HG03460 (cell line): ENCODE results near the gene CIAPIN1.

Source experiments
- ATAC-seq: cut with Tn5 transposase; IDR thresholded peaks from one replicate; pipeline ENCODE4 v1.9.1; 2021; ENCODE audit not compliant: unreplicated experiment

The CIAPIN1 gene

DNA sequence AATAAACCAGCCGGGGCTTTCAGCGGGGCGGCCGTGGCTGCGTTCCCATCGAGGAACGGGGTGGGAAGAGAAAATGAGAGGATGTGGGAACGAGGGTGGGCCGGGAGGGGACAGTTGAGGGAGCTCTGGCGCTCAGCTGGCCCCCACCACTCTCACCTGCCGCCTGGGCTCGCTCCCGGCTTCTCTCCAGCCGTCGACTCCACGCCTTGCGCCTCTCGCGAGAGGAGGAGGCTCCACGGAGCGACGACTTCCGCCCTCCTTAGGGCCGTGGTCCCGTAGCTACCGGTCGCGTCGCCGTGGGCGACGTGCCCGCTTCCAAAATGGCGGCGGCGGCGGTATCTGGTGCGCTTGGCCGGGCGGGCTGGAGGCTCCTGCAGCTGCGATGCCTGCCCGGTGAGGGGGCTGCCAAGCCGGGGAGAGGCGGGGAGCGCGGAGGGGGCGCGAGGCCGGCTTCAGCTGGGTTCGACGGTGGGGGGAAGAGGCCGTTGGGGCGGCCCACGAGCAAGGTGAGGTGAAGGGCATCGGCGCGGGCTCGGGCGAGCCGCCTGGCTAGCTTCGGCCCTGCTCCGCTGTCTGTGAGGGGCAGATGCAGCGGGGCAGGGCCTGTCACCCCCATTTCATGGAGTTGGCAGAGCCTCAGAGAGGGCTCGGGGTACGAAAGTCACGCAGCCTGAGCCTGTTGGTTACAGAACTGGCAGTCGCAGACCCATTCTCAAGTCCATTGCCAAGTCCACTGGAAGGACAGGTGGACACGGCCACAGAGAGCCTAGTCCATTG, at the start of gene CIAPIN1, which contains the start of gene COQ9:
TSS of gene CIAPIN1 (minus strand) at position 200 of the 777 bp plus-strand sequence. CDS start 6,457 bp downstream, outside the sequence.
TSS of gene COQ9 (plus strand) at position 294 of the 777 bp plus-strand sequence. CDS start at position 321, 27 bp downstream.
- ATAC-seq = peak; percentile 97

DNA sequence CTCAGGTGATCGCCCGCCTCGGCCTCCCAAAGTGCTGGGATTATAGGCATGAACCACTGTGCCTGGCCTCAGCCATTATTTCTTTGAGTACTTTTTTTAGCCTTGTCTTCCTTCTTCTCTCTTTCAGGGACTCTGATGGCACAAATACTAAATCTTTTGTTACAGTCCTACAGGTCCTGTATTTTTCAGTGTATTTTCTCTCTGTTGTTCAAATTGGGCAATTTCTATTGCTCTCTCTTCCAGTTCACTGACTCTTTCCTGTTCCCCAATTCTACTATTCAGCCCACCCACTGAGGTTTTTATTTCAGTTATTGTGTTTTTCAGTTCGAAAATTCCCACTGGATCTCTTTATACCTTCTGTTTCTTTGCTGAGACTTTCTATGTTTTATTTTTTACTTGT, 46.6 kb upstream of the CIAPIN1 start:
- no peak for ATAC-seq

DNA sequence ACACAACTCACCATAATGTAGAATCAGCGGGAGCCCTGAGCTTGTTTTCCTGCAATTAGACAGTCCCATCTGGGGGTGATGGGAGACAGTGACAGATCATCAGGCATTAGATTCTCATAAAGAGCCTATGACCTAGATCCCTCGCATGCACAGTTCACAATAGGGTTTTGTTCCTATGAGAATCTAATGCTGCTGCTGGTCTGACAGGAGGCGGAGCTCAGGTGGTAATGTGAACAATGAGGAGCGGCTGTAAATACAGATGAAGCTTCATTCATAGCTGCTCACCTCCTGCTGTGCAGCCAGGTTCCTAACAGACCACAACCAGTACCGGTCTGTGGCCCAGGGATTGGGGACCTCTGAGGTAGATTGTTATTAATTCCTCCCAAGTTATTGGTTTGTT, 42.0 kb upstream of the CIAPIN1 start:
- ATAC-seq = no peak

DNA sequence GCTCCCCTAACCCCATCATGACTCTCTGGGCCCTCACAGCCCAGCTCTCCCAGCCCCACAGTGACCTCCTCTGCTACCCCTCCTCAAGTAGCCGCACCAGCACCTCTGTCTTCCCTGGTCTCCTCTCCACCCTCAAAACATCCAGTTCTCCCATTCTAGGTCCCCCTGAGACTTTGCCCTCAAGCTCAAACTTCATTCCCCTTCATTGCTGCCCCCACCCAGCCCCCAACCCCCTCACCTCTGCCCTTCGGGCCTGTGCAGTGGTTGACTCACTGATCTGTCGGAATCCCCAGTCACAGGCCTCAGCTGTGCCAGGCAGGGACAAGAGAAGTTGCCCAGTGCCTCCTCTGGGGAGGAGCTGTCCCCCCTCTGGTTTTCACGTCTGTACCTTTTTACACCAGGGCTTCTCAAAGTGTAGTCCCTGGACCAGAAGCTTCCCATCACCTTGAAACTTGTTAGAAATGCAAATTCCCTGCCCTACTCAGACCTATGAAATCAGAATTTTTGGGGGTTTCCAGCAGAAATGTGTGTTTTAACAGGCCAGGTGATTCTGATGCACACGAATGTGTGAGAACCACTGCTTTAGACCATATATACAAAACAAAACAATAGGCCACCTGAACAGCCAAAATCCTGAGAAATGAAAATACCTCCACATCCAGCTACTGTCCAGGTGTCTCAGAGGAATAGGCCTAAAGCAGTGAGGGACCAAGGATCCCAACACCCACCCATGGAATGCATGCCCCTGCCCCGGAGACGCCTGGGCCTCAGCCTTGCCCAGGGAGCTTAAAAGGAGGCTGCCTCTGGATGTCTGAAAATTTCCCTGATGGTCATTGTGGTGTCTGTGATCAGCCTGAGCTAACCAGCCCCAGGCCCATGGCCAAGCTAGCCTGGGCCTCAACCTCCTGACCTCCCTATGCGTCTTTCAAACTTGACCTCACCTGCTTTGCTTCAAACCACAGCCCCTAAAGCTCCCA, 40.0 kb upstream of the CIAPIN1 start:
- ATAC-seq = no peak

DNA sequence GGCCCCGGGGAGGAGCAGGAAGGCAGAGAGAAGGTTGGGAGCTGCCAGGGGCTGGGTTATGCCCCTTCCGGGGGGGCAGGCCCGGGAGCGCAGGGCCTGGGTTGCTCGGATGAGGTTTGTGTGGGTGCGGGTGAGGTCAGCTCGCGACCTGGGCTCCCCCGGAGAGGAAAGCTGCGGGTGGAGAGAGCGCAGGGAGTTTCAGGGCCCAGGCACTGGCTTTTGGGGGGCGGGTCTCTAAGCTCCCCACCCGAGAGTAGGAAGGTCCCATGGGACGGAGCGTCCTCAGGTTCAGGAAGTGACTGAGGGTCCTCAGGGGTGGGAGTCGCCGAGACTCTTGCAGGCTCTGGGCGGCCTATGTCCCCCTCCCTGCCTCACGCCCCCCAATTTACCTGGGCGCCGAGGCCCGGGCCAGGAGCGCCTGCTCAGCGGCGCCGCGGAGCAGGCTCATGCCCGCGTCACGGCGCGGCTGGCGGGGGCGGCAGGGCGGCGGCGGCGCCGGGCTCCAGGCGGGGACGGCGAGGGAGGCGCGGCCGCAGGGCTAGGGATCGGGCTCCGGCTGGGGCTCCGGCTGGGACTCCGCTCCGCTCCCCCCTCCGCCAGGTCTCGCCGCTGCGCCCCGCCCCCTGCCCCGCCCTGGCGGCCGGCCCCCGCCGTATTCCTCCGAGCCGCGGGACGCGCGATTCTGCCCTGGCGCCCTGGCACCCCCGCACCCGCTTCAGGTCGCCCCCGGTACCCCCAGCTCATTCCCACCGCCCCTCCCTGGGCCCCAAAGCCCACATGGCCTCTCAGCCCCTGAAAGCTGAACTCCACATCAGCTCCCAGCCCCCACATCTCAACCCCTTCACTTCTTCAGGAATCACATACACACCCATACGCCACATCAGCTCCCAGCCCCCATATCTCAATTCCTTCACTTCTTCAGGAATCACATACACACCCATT, 39.0 kb upstream of the CIAPIN1 start, which contains the start of gene DOK4:
TSS of gene DOK4 (minus strand) at position 578 of the 942 bp plus-strand sequence. CDS start 6,986 bp downstream, outside the sequence.
- ATAC-seq = peak; percentile 88

DNA sequence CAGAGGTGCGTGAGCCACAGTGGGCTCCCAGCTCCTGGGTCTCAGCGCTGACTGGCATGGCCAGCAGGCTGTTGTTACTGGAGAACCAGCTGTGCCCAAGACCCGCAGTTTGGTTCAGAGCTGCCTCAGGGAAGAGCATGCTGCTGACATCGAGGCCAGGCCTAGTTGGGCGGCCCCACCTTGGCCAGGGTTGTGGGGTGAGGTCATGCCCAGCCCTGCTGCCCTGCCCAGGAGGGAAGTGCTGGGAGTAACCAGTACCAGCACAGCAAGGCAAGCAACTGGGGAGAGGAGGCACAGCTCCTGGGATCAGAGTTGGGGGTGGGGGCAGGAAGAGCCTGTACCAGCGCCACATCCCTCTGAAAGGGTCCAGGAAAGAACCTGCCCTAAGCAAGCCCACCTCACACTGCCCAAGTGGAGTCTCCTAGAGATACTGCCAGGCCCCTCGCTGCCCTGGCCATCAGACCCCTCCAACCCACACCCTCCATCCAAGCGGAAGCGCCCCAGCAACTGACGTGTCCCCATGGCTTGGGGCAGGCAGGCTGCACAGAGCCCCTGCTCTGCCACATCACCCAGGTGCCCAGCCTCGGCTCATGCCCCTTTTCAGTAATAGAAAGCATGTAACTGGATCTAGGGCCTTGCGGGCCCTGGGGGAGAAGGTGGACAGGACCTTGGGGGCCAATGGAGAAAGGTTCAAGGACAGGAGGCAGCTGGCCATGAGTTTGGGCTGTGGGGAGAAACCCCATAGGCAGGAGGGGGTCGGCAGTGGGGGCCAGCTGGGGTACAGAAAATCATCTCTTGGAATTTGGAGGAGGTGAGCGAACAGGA, 38.1 kb upstream of the CIAPIN1 start:
- no peak for ATAC-seq

DNA sequence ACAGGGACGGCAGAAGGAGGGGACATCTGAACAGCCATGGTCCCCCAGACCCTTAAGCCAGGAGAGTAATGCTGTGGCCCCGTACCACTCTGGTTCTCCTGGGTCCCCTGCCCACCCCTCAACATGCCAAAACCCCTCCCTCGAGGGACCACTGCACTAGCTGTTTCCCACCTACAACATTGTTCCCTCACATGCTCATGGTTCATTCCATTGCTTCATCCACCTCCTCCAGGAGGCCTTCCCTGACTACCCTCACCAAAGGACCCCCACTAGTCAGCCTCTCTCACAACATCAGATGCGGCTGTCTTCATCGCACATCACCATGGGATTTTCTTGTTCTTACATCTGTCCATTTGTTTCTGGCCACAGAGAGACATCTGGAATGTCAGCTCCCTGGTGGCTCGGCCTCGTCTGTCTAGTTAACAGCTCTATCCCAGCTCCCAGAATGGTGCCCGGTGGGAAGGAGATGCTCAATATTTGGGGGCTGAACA, 37.4 kb upstream of the CIAPIN1 start:
- ATAC-seq = no peak

DNA sequence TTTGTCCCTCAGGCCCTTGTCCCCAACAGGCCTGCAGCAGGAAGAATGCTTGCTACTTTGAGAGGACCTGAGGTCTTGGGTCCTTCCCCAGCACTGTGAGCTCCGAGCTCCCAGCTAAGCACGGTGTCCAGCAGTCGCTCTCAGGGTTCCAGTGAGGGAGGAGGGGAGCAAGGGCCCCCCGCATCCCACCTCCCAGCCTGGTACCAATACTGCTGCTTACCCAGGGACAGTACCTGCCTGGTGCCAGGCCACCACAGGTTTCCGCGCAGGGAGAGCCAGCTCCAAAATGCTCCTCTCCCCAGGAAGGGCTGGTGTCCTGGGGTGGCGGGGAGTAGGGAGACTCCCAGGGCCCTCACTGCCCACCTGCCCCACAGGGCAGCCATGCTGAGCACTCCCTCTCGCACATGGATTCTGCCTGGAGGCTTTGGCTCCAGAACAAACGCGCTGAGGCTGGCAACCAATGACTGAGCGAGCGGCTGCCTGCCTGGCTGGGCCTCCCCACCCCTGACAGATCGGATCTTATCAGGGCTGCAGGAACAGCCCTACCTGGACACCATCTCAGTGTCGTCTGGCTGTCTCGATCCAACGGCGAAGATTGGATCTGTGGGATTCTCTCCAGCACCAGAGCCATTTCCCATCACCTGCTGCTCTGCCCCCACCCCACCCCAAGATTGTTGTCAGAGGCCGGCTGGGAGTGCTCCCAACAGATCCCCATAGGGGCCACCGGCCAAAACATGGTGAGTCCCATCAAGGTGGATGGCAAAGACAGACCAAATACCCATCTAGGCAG, 36.7 kb upstream of the CIAPIN1 start:
- no peak for ATAC-seq

DNA sequence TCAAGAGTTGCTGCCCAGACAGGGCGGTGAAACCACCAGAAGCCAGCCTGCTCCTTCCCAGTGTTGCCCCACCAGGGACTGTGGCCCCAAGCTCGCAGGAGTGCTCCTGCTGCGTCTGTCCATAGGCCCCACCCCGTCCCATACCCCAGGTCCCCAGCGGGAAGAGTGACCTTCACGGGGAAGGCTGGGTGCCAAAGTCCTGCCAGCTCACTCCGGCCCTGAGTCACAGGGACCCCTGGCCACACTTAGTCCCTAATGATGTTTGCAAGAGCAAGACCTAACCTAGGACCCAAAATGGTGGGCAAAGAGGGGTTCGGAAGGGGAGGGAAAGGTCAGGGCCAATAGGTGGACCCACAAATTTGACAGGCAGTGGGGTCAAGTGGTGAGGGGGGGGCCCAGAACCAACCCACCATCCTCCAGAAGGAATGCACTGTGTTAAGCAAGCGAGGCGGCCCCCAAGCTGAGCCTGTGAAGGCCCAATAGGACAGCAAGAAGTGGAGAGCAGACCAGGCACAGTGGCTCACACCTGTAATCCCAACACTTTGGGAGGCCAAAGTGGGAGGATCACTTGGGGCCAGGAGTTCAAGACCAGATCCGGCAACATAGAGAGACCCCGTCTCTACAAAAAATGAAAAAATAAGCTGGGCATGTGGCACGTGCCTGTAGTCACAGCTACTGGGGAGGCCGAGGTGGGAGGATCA, 35.8 kb upstream of the CIAPIN1 start:
- no peak for ATAC-seq

DNA sequence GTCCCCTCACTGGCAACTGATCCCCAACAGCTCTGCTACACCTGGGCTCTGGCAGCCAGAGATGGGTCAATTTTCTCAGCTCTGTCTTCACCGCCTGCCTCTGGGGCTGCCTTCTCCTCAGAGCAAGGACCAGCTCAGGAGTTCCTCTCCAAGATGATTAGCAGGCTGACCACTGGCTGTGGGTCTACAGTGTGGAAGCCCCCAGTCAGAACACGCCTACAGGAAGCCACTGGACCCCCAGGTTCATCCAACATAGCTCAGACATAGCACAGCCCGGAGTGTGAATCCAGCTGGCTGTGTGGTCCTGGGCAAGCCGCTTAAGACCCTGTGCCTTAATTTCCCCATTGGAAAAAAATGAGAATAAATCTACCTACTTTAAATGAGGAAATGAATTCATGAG, 34.2 kb upstream of the CIAPIN1 start:
- ATAC-seq = no peak

DNA sequence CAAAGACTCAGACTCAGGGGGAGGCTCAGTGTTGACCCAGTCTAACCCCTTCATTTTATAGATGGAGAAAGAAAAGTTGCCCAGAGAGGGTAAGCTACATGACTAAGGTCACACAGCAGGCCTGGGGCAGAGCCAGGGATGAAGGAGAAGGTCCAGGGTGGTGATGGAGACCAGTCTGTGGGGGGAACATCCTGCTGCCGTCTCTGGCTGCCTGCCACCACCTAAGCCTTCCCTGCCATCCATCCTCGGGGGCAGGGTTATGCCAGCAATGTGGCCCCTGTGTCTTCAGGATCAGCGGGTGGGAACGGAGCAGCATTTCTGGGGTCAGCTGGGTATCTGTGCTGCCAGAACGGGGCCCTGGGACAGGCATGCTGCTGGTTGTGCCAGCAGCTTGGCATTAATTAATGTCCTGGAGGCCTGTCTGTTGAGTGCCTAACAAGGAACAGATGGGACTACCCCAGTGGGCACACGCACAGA, 33.6 kb upstream of the CIAPIN1 start:
- no peak for ATAC-seq

DNA sequence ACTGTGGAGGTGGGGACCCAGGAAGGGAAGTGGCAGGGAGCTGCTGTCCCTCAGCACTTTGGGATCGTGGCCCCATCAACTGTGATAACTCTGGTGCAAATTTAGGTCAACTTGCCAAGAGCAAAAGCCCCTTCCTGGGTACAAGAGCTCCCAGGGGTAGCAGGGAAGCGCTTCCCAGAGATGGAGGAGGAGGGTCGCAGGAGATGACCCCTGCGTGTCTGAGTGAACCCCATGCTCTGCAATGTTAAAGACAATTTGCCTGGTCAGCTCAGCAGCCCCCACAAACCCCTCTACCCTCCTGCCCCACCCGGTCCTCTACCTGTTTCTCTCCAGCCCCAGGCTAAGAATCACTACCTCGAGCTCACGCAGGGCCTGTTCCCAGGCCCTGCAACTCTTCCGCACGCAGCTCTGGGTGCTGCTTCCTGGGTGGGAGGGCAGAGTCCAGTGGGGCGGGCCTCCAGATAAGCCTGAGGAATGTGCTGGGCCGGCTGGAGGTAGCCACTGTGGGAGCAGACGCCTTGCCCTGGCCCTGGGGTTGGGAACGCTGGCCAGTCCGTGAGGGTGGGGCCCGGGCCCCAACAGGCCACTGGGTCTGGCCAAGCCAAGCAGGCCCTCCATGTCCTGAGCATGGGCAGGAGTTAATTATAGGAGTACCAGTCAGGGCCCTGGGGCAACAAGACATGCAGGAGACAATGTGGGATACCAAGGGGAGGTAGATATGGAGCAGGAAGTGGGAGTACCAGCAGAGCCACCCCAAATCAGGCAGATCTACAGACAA, 33.0 kb upstream of the CIAPIN1 start:
- no peak for ATAC-seq

DNA sequence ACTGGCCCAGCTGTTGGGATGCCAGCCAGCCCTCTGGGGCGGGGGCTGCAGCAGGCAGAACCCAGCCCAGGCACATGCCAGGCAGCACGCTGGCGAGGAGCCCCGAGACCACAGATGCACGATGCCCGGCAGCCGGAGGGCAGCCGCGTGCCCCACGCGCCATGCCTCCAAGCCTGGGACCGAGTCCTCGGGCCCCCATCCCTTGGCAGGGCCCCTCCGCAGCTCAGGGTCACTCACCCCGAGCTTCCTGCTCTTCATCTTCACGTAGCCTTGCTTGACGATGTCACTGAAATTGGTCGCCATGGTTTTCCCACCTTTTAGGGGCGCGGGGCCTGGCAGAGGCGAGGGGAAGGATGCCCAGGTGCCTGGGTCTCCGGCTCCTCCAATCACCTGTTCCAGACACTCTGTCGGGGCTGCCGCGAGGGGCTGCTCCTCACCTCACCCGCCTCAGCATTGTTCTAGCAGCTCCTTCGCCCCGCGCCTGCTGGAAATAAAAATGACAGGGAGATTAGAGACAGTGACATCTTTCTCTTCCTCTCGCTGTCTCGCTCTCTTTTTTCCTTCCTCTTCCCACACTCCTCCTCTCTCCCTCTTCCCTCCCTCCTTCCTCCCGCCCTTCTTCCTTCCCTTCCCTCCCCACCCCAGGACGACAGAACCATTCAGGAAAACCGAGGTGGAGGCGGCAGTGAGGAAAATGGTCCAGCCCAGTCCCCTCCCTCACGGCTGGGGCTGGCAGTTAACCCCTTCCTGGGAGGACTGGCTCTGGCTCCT, 32.2 kb upstream of the CIAPIN1 start:
- ATAC-seq = no peak

DNA sequence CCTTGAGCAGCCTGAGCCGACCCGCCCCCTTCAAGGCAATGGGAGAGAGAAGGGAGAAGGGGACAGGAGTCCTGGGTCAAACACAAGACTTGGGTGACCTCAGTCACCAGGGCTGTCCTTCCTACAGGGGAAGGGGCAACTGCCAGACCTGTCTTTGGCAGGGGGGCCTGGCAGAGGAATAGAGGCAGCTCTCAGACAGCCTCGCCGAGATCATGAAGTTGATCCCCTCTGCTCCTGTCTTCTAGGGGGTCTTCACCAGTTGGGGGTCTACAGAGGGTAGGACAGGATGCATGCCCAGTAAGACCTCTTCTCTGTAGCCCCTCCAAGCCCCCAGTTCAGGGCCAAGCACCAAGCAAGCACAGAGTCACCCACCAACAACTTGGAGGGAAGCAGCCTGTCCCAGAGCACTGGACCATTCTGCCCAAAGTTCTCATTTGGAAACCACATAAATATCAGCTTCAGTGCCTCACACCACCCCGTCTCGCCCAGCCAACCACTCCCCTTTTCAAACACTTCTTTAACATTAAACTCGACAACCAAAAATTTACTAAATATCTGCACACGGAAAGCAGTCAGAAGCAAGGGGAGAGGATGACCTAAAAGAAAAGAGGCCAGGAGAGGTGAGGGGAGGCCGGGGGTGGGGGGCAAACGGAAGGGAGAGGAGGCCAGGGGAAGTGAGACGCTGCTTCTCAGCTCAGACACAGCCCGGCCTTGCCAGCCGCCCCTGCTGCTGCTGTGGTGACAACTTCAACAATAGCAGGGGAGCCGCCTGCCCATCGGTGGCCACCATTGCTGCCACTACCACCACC, 31.4 kb upstream of the CIAPIN1 start:
- no peak for ATAC-seq

DNA sequence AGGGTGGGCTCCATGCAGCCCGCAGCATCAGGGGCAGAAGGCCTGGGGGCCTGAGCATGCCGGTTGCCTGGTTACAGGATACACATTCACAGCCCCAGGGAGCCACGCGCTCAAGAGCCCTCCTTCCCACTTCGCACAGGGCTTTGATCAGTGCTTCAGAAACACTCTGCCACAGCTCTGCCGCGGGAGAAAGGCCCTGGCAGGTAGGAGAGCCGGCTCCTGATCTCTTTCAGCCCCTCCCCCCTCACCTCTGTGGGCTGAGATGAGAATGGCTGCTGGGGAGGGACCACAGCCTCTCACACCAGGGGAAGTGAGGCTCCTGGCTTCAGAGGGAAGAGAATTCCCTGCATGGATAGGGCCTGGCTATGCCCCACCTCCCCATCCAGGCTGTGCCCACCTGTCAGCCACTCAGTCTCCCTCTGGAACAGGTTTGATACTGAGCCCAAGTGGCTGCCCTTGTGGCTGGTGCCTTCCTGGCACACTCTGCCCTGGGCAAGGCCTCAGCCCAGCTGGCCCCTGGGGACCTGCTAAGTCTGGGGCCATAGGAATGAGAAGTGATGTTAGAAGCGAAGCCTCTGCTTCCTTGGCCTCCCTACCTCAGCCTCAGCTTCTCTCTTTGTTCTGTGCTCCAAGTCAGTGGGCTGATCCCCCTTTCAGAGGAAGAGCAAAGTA, 30.5 kb upstream of the CIAPIN1 start:
- ATAC-seq = no peak
